ENCODE measurements around the gene GRIK5.
"Not testable (repeated sequence)": the region's sequence is repeated elsewhere in the genome, so short reads cannot be mapped to it uniquely, and the experiment has no call there.

The GRIK5 gene

GRCh38 chr19:42108527-42109389 lies 38.8 kb upstream of the GRIK5 start:
- no peaks in the 10 kb centered on the region for H3K36me3 ChIP-seq (replicated peaks)
- no peaks in the 10 kb centered on the region for H3K9me3 ChIP-seq
- H3K4me1 ChIP-seq, result no peaks in the 10 kb centered on the region
- in situ Hi-C loops (cut with MboI; ENCODE audit: low sequenced_read_pairs), result loop anchor here (10.0 kb wide), 1 partner anchor 296 kb away; no protein-coding TSS in a partner anchor
- H3K27me3 ChIP-seq (ENCODE audit: low read depth), result peaks cover 18% of the 10 kb centered on the region
- peak; percentile 80 to 91 for DNase-seq (ENCODE audit: low spot score in 2 of 2)
- no peak overlapping the region for H3K4me3 ChIP-seq

- H3K9me3 ChIP-seq, result no peaks in the 10 kb centered on the region
- peaks cover 18% of the 10 kb centered on the region for H3K27me3 ChIP-seq (ENCODE audit: low read depth)
- no peaks in the 10 kb centered on the region for H3K36me3 ChIP-seq (replicated peaks)
- H3K4me3 ChIP-seq, result no peak overlapping the region
- in situ Hi-C loops (cut with MboI; ENCODE audit: low sequenced_read_pairs), result loop anchor here (10.0 kb wide), 1 partner anchor 299 kb away; no protein-coding TSS in a partner anchor
- no peak for DNase-seq (ENCODE audit: low spot score in 2 of 2)
- no peaks in the 10 kb centered on the region for H3K4me1 ChIP-seq
These were observed 35.4 kb upstream of the GRIK5 start for GRCh38 chr19:42105368-42105767.

- Histone ChIP-seq H3K4me1 (no peaks in the 10 kb centered on the region), H3K4me3 (no peak overlapping the region), H3K27me3 (ENCODE audit: low read depth) (peaks cover 18% of the 10 kb centered on the region), H3K36me3 (replicated peaks) (no peaks in the 10 kb centered on the region), H3K9me3 (no peaks in the 10 kb centered on the region)
- in situ Hi-C loops (cut with MboI; ENCODE audit: low sequenced_read_pairs), result loop anchor here (10.0 kb wide), 1 partner anchor 302 kb away; no protein-coding TSS in a partner anchor
- no peak for DNase-seq (ENCODE audit: low spot score in 2 of 2)
These were observed 32.9 kb upstream of the GRIK5 start for GRCh38 chr19:42102877-42103276.

GRCh38 chr19:42100241-42100640 lies 30.2 kb upstream of the GRIK5 start:
- not testable (repeated sequence) for DNase-seq (ENCODE audit: low spot score in 2 of 2); H3K27me3 ChIP-seq (ENCODE audit: low read depth); H3K4me1 ChIP-seq; H3K9me3 ChIP-seq; H3K36me3 ChIP-seq (replicated peaks); H3K4me3 ChIP-seq
- in situ Hi-C loops (cut with MboI; ENCODE audit: low sequenced_read_pairs), result loop anchor here (10.0 kb wide), 1 partner anchor 305 kb away; no protein-coding TSS in a partner anchor

- Histone ChIP-seq H3K27me3 (ENCODE audit: low read depth) (no peaks in the 10 kb centered on the region; the same call in 1 of the 2 replicates), H3K4me1 (no peaks in the 10 kb centered on the region), H3K4me3 (no peak overlapping the region), H3K9me3 (no peaks in the 10 kb centered on the region), H3K36me3 (replicated peaks) (no peaks in the 10 kb centered on the region)
- in situ Hi-C loops (cut with MboI; ENCODE audit: low sequenced_read_pairs), result no loop called here
- DNase-seq (ENCODE audit: low spot score in 2 of 2), result no peak
These were observed 29.4 kb upstream of the GRIK5 start for GRCh38 chr19:42099336-42099925.

- Histone ChIP-seq H3K4me1 (no peaks in the 10 kb centered on the region), H3K27me3 (ENCODE audit: low read depth) (no peaks in the 10 kb centered on the region), H3K36me3 (replicated peaks) (no peaks in the 10 kb centered on the region), H3K4me3 (no peak overlapping the region), H3K9me3 (no peaks in the 10 kb centered on the region)
- in situ Hi-C loops (cut with MboI; ENCODE audit: low sequenced_read_pairs), result no loop called here
- DNase-seq (ENCODE audit: low spot score in 2 of 2), result no peak
These were observed 28.8 kb upstream of the GRIK5 start for GRCh38 chr19:42098781-42099180.

- DNase-seq (ENCODE audit: low spot score in 2 of 2), result no peak
- no peaks in the 10 kb centered on the region for H3K27me3 ChIP-seq (ENCODE audit: low read depth)
- no peaks in the 10 kb centered on the region for H3K9me3 ChIP-seq
- no peaks in the 10 kb centered on the region for H3K4me1 ChIP-seq
- H3K4me3 ChIP-seq, result no peak overlapping the region
- H3K36me3 ChIP-seq (replicated peaks), result no peaks in the 10 kb centered on the region
- in situ Hi-C loops (cut with MboI; ENCODE audit: low sequenced_read_pairs), result no loop called here
These were observed 27.5 kb upstream of the GRIK5 start for GRCh38 chr19:42097461-42097860.

GRCh38 chr19:42096255-42096837 lies 26.3 kb upstream of the GRIK5 start:
- Histone ChIP-seq H3K4me1 (no peaks in the 10 kb centered on the region), H3K36me3 (replicated peaks) (no peaks in the 10 kb centered on the region), H3K9me3 (no peaks in the 10 kb centered on the region), H3K27me3 (ENCODE audit: low read depth) (no peaks in the 10 kb centered on the region), H3K4me3 (no peak overlapping the region)
- DNase-seq (ENCODE audit: low spot score in 2 of 2), result no peak
- in situ Hi-C loops (cut with MboI; ENCODE audit: low sequenced_read_pairs), result no loop called here

- Histone ChIP-seq H3K36me3 (replicated peaks) (no peaks in the 10 kb centered on the region), H3K9me3 (no peaks in the 10 kb centered on the region), H3K4me1 (no peaks in the 10 kb centered on the region), H3K4me3 (no peak overlapping the region), H3K27me3 (ENCODE audit: low read depth) (no peaks in the 10 kb centered on the region)
- DNase-seq (ENCODE audit: low spot score in 2 of 2), result peak in 1 of 2 experiments; percentile 43
- in situ Hi-C loops (cut with MboI; ENCODE audit: low sequenced_read_pairs), result no loop called here
These were observed 25.8 kb upstream of the GRIK5 start for GRCh38 chr19:42095814-42096230.

- Histone ChIP-seq H3K36me3 (replicated peaks) (no peaks in the 10 kb centered on the region), H3K9me3 (no peaks in the 10 kb centered on the region), H3K4me1 (no peaks in the 10 kb centered on the region), H3K4me3 (no peak overlapping the region), H3K27me3 (ENCODE audit: low read depth) (no peaks in the 10 kb centered on the region)
- in situ Hi-C loops (cut with MboI; ENCODE audit: low sequenced_read_pairs), result no loop called here
- no peak for DNase-seq (ENCODE audit: low spot score in 2 of 2)
These were observed 25.3 kb upstream of the GRIK5 start for GRCh38 chr19:42095142-42095813.

- DNase-seq (ENCODE audit: low spot score in 2 of 2), result no peak
- in situ Hi-C loops (cut with MboI; ENCODE audit: low sequenced_read_pairs), result no loop called here
- Histone ChIP-seq H3K36me3 (replicated peaks) (no peaks in the 10 kb centered on the region), H3K4me1 (no peaks in the 10 kb centered on the region), H3K4me3 (no peak overlapping the region), H3K27me3 (ENCODE audit: low read depth) (no peaks in the 10 kb centered on the region), H3K9me3 (no peaks in the 10 kb centered on the region)
These were observed 23.9 kb upstream of the GRIK5 start for GRCh38 chr19:42093926-42094325.

- Histone ChIP-seq H3K4me3 (no peak overlapping the region), H3K36me3 (replicated peaks) (no peaks in the 10 kb centered on the region), H3K27me3 (ENCODE audit: low read depth) (no peaks in the 10 kb centered on the region), H3K4me1 (no peaks in the 10 kb centered on the region), H3K9me3 (no peaks in the 10 kb centered on the region)
- in situ Hi-C loops (cut with MboI; ENCODE audit: low sequenced_read_pairs), result no loop called here
- DNase-seq (ENCODE audit: low spot score in 2 of 2), result no peak
These were observed 23.5 kb upstream of the GRIK5 start for GRCh38 chr19:42093505-42093904.

GRCh38 chr19:42092350-42092749 lies 22.3 kb upstream of the GRIK5 start:
- H3K9me3 ChIP-seq, result no peaks in the 10 kb centered on the region
- no peaks in the 10 kb centered on the region for H3K4me1 ChIP-seq
- H3K36me3 ChIP-seq (replicated peaks), result no peaks in the 10 kb centered on the region
- H3K27me3 ChIP-seq (ENCODE audit: low read depth), result no peaks in the 10 kb centered on the region
- in situ Hi-C loops (cut with MboI; ENCODE audit: low sequenced_read_pairs), result no loop called here
- peak in 1 of 2 experiments; percentile 39 for DNase-seq (ENCODE audit: low spot score in 2 of 2)
- H3K4me3 ChIP-seq, result no peak overlapping the region
